T47D (cell line): ENCODE data around the gene IL18R1.
"Not testable (repeated sequence)": the region's sequence is repeated elsewhere in the genome, so short reads cannot be mapped to it uniquely, and the experiment has no call there.

Experiments used
- DNase-seq, 2 experiments: peaks; one replicate each; pipeline versions ENCODE4 v3.0.0 to v3.0.0-alpha.2; 2011 to 2012; ENCODE audit warnings: low read depth in 1 of 2, low spot score in 1 of 2
- JUND ChIP-seq: IDR thresholded peaks from 2 replicates; pipeline ENCODE4 v1.6.1; 2012; ENCODE audit warnings: low read depth
- in situ Hi-C: cut with HindIII; loops from 2 replicates; pipeline ENCODE4 v1.10.0; 2016; ENCODE audit warnings: low sequenced_read_pairs, low pct_unique_long_range_greater_than_20kb

The IL18R1 gene

GRCh38 chr2:102355526-102356380, at the start of gene IL18R1:
IL18R1 (plus strand) TSS chr2:102355796; CDS start chr2:102362661, 6,865 bp downstream.
- TF ChIP-seq JUND = no peak
- DNase-seq = peak; percentile 25 to 67
- in situ Hi-C loops = no loop called here

GRCh38 chr2:102306125-102306524, 49.5 kb upstream of the IL18R1 start:
- TF ChIP-seq JUND = no peak
- no peak for DNase-seq
- in situ Hi-C loops = no loop called here

GRCh38 chr2:102310964-102311640, 44.5 kb upstream of the IL18R1 start, which contains the start of gene IL1RL1:
IL1RL1 (plus strand) TSS chr2:102311563; CDS start chr2:102338265, 26,702 bp downstream.
- no peak for TF ChIP-seq JUND
- in situ Hi-C loops = no loop called here
- no peak for DNase-seq

- in situ Hi-C loops = no loop called here
- DNase-seq = no peak
- TF ChIP-seq JUND = no peak
These were observed 42.6 kb upstream of the IL18R1 start for GRCh38 chr2:102313025-102313424.

- in situ Hi-C loops = no loop called here
- DNase-seq = no peak
- TF ChIP-seq JUND = no peak
These were observed 42.1 kb upstream of the IL18R1 start for GRCh38 chr2:102313471-102313870.

GRCh38 chr2:102313950-102314349, 41.6 kb upstream of the IL18R1 start:
- TF ChIP-seq JUND = no peak
- DNase-seq = no peak
- in situ Hi-C loops = no loop called here

GRCh38 chr2:102315921-102316320, 39.7 kb upstream of the IL18R1 start:
- TF ChIP-seq JUND = no peak
- DNase-seq = no peak
- in situ Hi-C loops = no loop called here

GRCh38 chr2:102317715-102318114, 37.9 kb upstream of the IL18R1 start:
- in situ Hi-C loops = no loop called here
- DNase-seq = no peak
- TF ChIP-seq JUND = no peak

GRCh38 chr2:102318437-102318836, 37.2 kb upstream of the IL18R1 start:
- TF ChIP-seq JUND = no peak
- in situ Hi-C loops = no loop called here
- DNase-seq = no peak

- DNase-seq = no peak
- in situ Hi-C loops = no loop called here
- TF ChIP-seq JUND = no peak
These were observed 33.5 kb upstream of the IL18R1 start for GRCh38 chr2:102321941-102322719.

GRCh38 chr2:102324914-102325313, 30.7 kb upstream of the IL18R1 start:
- DNase-seq, in situ Hi-C loops: not testable (repeated sequence)

- no peak for TF ChIP-seq JUND
- in situ Hi-C loops = no loop called here
- DNase-seq = no peak
These were observed 24.1 kb upstream of the IL18R1 start for GRCh38 chr2:102331311-102331980.
